Renal cortical epithelial cell (primary cell): ENCODE results near the gene TRIM61. TPM values are rescaled to one million over a fixed set of nuclear protein-coding genes. Genes with fewer than 3 reads are reported as not detected.
"Not testable (repeated sequence)": the region's sequence is repeated elsewhere in the genome, so short reads cannot be mapped to it uniquely, and the experiment has no call there.

Source experiments
- DNase-seq: peaks from one replicate; pipeline ENCODE4 v3.0.0-alpha.2; 2011; ENCODE audit warnings: low read depth
- total RNA-seq: library from RNA; depleted of rRNA; stranded (reverse); fragments of >200 nt; gene quantifications from 2 replicates; pipeline ENCODE4 v1.2.3, GENCODE V29; 2014

TRIM61 gene
- total RNA-seq: 0.52 and 0.65 TPM in 2 replicates

GRCh38 chr4:164977243-164978164 is at the start of gene TRIM61:
TSS of gene TRIM61 (minus strand) at chr4:164977657. CDS start at chr4:164970002, 7,655 bp downstream.
- DNase-seq: no peak

GRCh38 chr4:165025782-165026181 is 48.3 kb upstream of the TRIM61 start:
- not testable (repeated sequence) for DNase-seq

GRCh38 chr4:165019995-165020394 is 42.5 kb upstream of the TRIM61 start:
- DNase-seq: not testable (repeated sequence)

GRCh38 chr4:165016971-165017370 is 39.5 kb upstream of the TRIM61 start:
- no peak for DNase-seq

- no peak for DNase-seq
These were observed 36.2 kb upstream of the TRIM61 start for GRCh38 chr4:165013691-165014090.

- no peak for DNase-seq
These were observed 33.9 kb upstream of the TRIM61 start for GRCh38 chr4:165011403-165011802.

- DNase-seq: no peak
These were observed 33.5 kb upstream of the TRIM61 start for GRCh38 chr4:165010991-165011390.

- DNase-seq: no peak
These were observed 33.0 kb upstream of the TRIM61 start for GRCh38 chr4:165010487-165010886.

GRCh38 chr4:165009493-165010227 is 32.2 kb upstream of the TRIM61 start:
- DNase-seq: no peak

GRCh38 chr4:165006886-165007285 is 29.4 kb upstream of the TRIM61 start:
- no peak for DNase-seq

- DNase-seq: no peak
These were observed 29.0 kb upstream of the TRIM61 start for GRCh38 chr4:165006456-165006855.

- DNase-seq: no peak
These were observed 28.0 kb upstream of the TRIM61 start for GRCh38 chr4:165005352-165005925.

- not testable (repeated sequence) for DNase-seq
These were observed 24.5 kb upstream of the TRIM61 start for GRCh38 chr4:165001957-165002356.

- DNase-seq: not testable (repeated sequence)
These were observed 21.1 kb upstream of the TRIM61 start for GRCh38 chr4:164998526-164999080.

- no peak for DNase-seq
These were observed 20.5 kb upstream of the TRIM61 start for GRCh38 chr4:164997941-164998340.

GRCh38 chr4:164997324-164997723 is 19.9 kb upstream of the TRIM61 start:
- DNase-seq: no peak

- not testable (repeated sequence) for DNase-seq
These were observed 18.7 kb upstream of the TRIM61 start for GRCh38 chr4:164996123-164996522.

GRCh38 chr4:164990786-164991185 is 13.3 kb upstream of the TRIM61 start:
- not testable (repeated sequence) for DNase-seq

- DNase-seq: no peak
These were observed 12.0 kb upstream of the TRIM61 start for GRCh38 chr4:164989471-164989870.

- DNase-seq: not testable (repeated sequence)
These were observed 5.5 kb downstream of the TRIM61 start for GRCh38 chr4:164971929-164972328.

GRCh38 chr4:164959896-164960295 is 17.6 kb downstream of the TRIM61 start:
- no peak for DNase-seq

GRCh38 chr4:164959421-164959820 is 18.0 kb downstream of the TRIM61 start:
- DNase-seq: peak; percentile 48
